Measurements from ENCODE around the gene PTPRO. TPM values are rescaled to one million over a fixed set of nuclear protein-coding genes. Genes with fewer than 3 reads are reported as not detected.

The PTPRO gene
- polyA plus RNA-seq, 1 experiment, result 0.10 TPM

- TF ChIP-seq CTCF (IDR thresholded peaks at IDR 0.05; ENCODE audit: low read depth, low read length), result no peak
- CTCF ChIA-PET, result no interaction called here
- DNase-seq (ENCODE audit: low read depth, low spot score), result no peak
- no peaks in the 10 kb centered on the region for H3K9me3 ChIP-seq (ENCODE audit: control insufficient read depth, insufficient read depth, low read length)
- H3K4me3 ChIP-seq (ENCODE audit: low read depth, low read length), result no peak overlapping the region
- no peaks in the 10 kb centered on the region for H3K27me3 ChIP-seq (ENCODE audit: control insufficient read depth, insufficient read depth, low read length)
- no peak overlapping the region for H3K27ac ChIP-seq (ENCODE audit: low read depth, low read length)
- POLR2A ChIA-PET, result no interaction called here
These were observed 84.7 kb downstream of the PTPRO start for GRCh38 chr12:15407025-15407424.

- no peak for DNase-seq (ENCODE audit: low read depth, low spot score)
- ChIA-PET POLR2A (no interaction called here), CTCF (no interaction called here)
- no peak overlapping the region for H3K27ac ChIP-seq (ENCODE audit: low read depth, low read length)
- no peaks in the 10 kb centered on the region for H3K27me3 ChIP-seq (ENCODE audit: control insufficient read depth, insufficient read depth, low read length)
- no peak overlapping the region for H3K4me3 ChIP-seq (ENCODE audit: low read depth, low read length)
- TF ChIP-seq CTCF (IDR thresholded peaks at IDR 0.05; ENCODE audit: low read depth, low read length), result no peak
- H3K9me3 ChIP-seq (ENCODE audit: control insufficient read depth, insufficient read depth, low read length), result no peaks in the 10 kb centered on the region
These were observed 89.5 kb downstream of the PTPRO start for GRCh38 chr12:15411842-15412241.

- DNase-seq (ENCODE audit: low read depth, low spot score), result no peak
- Histone ChIP-seq H3K4me3 (ENCODE audit: low read depth, low read length) (no peak overlapping the region), H3K27ac (ENCODE audit: low read depth, low read length) (no peak overlapping the region), H3K9me3 (ENCODE audit: control insufficient read depth, insufficient read depth, low read length) (no peaks in the 10 kb centered on the region), H3K27me3 (ENCODE audit: control insufficient read depth, insufficient read depth, low read length) (no peaks in the 10 kb centered on the region)
- CTCF ChIA-PET, result no interaction called here
- TF ChIP-seq CTCF (IDR thresholded peaks at IDR 0.05; ENCODE audit: low read depth, low read length), result no peak
- POLR2A ChIA-PET, result no interaction called here
These were observed 95.4 kb downstream of the PTPRO start for GRCh38 chr12:15417691-15418090.

GRCh38 chr12:15423629-15424028 lies 101.3 kb downstream of the PTPRO start:
- Histone ChIP-seq H3K27me3 (ENCODE audit: control insufficient read depth, insufficient read depth, low read length) (no peaks in the 10 kb centered on the region), H3K4me3 (ENCODE audit: low read depth, low read length) (no peak overlapping the region), H3K9me3 (ENCODE audit: control insufficient read depth, insufficient read depth, low read length) (no peaks in the 10 kb centered on the region), H3K27ac (ENCODE audit: low read depth, low read length) (no peak overlapping the region)
- no peak for DNase-seq (ENCODE audit: low read depth, low spot score)
- no peak for TF ChIP-seq CTCF (IDR thresholded peaks at IDR 0.05; ENCODE audit: low read depth, low read length)
- CTCF ChIA-PET, result no interaction called here
- POLR2A ChIA-PET, result no interaction called here

- no peak overlapping the region for H3K27ac ChIP-seq (ENCODE audit: low read depth, low read length)
- no peak for DNase-seq (ENCODE audit: low read depth, low spot score)
- no peak for TF ChIP-seq CTCF (IDR thresholded peaks at IDR 0.05; ENCODE audit: low read depth, low read length)
- no peaks in the 10 kb centered on the region for H3K27me3 ChIP-seq (ENCODE audit: control insufficient read depth, insufficient read depth, low read length)
- ChIA-PET CTCF (no interaction called here), POLR2A (no interaction called here)
- no peak overlapping the region for H3K4me3 ChIP-seq (ENCODE audit: low read depth, low read length)
- H3K9me3 ChIP-seq (ENCODE audit: control insufficient read depth, insufficient read depth, low read length), result no peaks in the 10 kb centered on the region
These were observed 105.6 kb downstream of the PTPRO start for GRCh38 chr12:15427913-15428312.

Data from AG04450 (cell line).